ENCODE data around the gene MOB1B. TPM values are rescaled to one million over a fixed set of nuclear protein-coding genes. Genes with fewer than 3 reads are reported as not detected.
"Not testable (repeated sequence)": the region's sequence is repeated elsewhere in the genome, so short reads cannot be mapped to it uniquely, and the experiment has no call there.

Gene MOB1B
- polyA plus RNA-seq, 4 donors = 1.1 to 22.5 (median 2.7) TPM

DNA sequence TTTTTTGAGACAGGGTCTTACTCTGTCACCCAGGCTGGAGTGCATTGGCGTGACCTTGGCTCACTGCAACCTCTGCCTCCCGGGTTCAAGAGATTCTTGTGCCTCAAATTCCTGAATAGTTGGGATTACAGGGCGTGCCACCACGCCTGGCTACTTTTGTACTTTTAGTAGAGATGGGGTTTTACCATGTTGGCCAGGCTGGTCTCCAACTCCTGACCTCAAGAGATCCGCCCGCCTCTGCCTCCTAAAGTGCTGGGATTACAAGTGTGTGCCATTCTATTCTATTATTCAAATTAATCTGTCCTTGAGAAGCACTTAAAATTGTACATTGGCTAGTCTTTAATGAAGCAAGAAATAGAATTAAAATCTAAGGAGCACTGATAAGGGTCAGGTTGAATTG lies 3.6 kb upstream of the MOB1B start:
- not testable (repeated sequence) for H3K4me3 ChIP-seq (ENCODE audit: low read depth in 1 of 3, low read length in 3 of 3); DNase-seq; H3K36me3 ChIP-seq (ENCODE audit: control insufficient read depth in 3 of 3, insufficient read depth in 2 of 3, low read depth in 1 of 3, low read length in 3 of 3); FAIRE-seq; H3K27me3 ChIP-seq (ENCODE audit: control insufficient read depth in 3 of 3, insufficient read depth in 3 of 3, low read length in 3 of 3); H3K27ac ChIP-seq (ENCODE audit: low read depth in 1 of 3, low read length in 2 of 3); H3K9me3 ChIP-seq (ENCODE audit: control insufficient read depth in 2 of 2, insufficient read depth in 1 of 2, low read depth in 1 of 2, low read length in 1 of 2)
- H3K4me1 ChIP-seq (ENCODE audit: control insufficient read depth in 3 of 3, insufficient read depth in 2 of 3, low read depth in 1 of 3, low read length in 2 of 3) = peaks cover 0 to 13% (median 4%) of the 10 kb centered on the region in 3 donors
- 77 to 84% (median 79%) methylated on average over 6 of the region's 6 CpGs for WGBS, 3 donors

GRCh38 chr4:70901607-70901983 lies 574 bp upstream of the MOB1B start:
- Histone ChIP-seq H3K36me3 (ENCODE audit: control insufficient read depth in 3 of 3, insufficient read depth in 2 of 3, low read depth in 1 of 3, low read length in 3 of 3) (peaks cover 0 to 10% (median 0%) of the 10 kb centered on the region in 3 donors), H3K4me1 (ENCODE audit: control insufficient read depth in 3 of 3, insufficient read depth in 2 of 3, low read depth in 1 of 3, low read length in 2 of 3) (peaks cover 0 to 4% (median under 1%) of the 10 kb centered on the region in 3 donors), H3K27me3 (ENCODE audit: control insufficient read depth in 3 of 3, insufficient read depth in 3 of 3, low read length in 3 of 3) (no peaks in the 10 kb centered on the region), H3K4me3 (ENCODE audit: low read depth in 1 of 3, low read length in 3 of 3) (peak overlapping the region; percentile 65 to 79 (median 76)), H3K9me3 (ENCODE audit: control insufficient read depth in 2 of 2, insufficient read depth in 1 of 2, low read depth in 1 of 2, low read length in 1 of 2) (no peaks in the 10 kb centered on the region), H3K27ac (ENCODE audit: low read depth in 1 of 3, low read length in 2 of 3) (peak overlapping the region in 2 of 3 donors; percentile 77 to 85)
- no peak for DNase-seq
- no peak for FAIRE-seq
- 8 to 30% (median 13%) methylated on average over 8 of the region's 8 CpGs for WGBS, 3 donors

GRCh38 chr4:70902577-70903290 lies 565 bp downstream of the MOB1B start:
- no peak for DNase-seq

DNA sequence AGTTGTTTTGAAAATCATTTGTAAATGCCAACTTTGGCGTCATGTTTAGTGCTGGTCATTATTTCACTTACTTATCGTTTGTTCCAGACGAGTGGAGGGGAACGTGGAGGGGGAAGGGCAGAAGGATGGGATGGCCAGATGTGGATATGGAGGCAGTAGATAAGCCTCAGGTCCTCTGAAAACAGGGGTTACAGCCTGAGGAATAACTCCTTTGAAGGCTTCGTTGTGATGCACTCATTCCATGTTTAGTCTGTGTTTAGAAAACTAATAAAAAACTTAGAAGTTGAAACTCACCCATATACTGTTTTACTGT lies 1.1 kb downstream of the MOB1B start:
- DNase-seq (peak in 1 of 2 donors; percentile 41), FAIRE-seq (no peak)
- Histone ChIP-seq H3K27ac (ENCODE audit: low read depth in 1 of 3, low read length in 2 of 3) (peak overlapping the region in 2 of 3 donors; percentile 77 to 85), H3K36me3 (ENCODE audit: control insufficient read depth in 3 of 3, insufficient read depth in 2 of 3, low read depth in 1 of 3, low read length in 3 of 3) (peaks cover 0 to 14% (median 0%) of the 10 kb centered on the region in 3 donors), H3K27me3 (ENCODE audit: control insufficient read depth in 3 of 3, insufficient read depth in 3 of 3, low read length in 3 of 3) (no peaks in the 10 kb centered on the region), H3K4me3 (ENCODE audit: low read depth in 1 of 3, low read length in 3 of 3) (peak overlapping the region; percentile 17 to 76 (median 65)), H3K9me3 (ENCODE audit: control insufficient read depth in 2 of 2, insufficient read depth in 1 of 2, low read depth in 1 of 2, low read length in 1 of 2) (no peaks in the 10 kb centered on the region), H3K4me1 (ENCODE audit: control insufficient read depth in 3 of 3, insufficient read depth in 2 of 3, low read depth in 1 of 3, low read length in 2 of 3) (peaks cover 0 to 4% (median 0%) of the 10 kb centered on the region in 3 donors)
- WGBS, 3 donors = 4% methylated on average over 5 of the region's 5 CpGs

More at GRCh38 chr4:70902577-70903290, 565 bp downstream of the MOB1B start:
- H3K27me3 ChIP-seq (ENCODE audit: control insufficient read depth in 3 of 3, insufficient read depth in 3 of 3, low read length in 3 of 3) = no peaks in the 10 kb centered on the region
- WGBS, 3 donors = 0 to 1% (median 1%) methylated on average over 38 to 48 of the region's 48 CpGs
- H3K4me3 ChIP-seq (ENCODE audit: low read depth in 1 of 3, low read length in 3 of 3) = peak overlapping the region; percentile 65 to 79 (median 76)
- peaks cover 0 to 14% (median 0%) of the 10 kb centered on the region in 3 donors for H3K36me3 ChIP-seq (ENCODE audit: control insufficient read depth in 3 of 3, insufficient read depth in 2 of 3, low read depth in 1 of 3, low read length in 3 of 3)
- peak overlapping the region in 2 of 3 donors; percentile 77 to 85 for H3K27ac ChIP-seq (ENCODE audit: low read depth in 1 of 3, low read length in 2 of 3)
- H3K9me3 ChIP-seq (ENCODE audit: control insufficient read depth in 2 of 2, insufficient read depth in 1 of 2, low read depth in 1 of 2, low read length in 1 of 2) = no peaks in the 10 kb centered on the region
- FAIRE-seq = no peak
- peaks cover 0 to 4% (median 0%) of the 10 kb centered on the region in 3 donors for H3K4me1 ChIP-seq (ENCODE audit: control insufficient read depth in 3 of 3, insufficient read depth in 2 of 3, low read depth in 1 of 3, low read length in 2 of 3)

DNA sequence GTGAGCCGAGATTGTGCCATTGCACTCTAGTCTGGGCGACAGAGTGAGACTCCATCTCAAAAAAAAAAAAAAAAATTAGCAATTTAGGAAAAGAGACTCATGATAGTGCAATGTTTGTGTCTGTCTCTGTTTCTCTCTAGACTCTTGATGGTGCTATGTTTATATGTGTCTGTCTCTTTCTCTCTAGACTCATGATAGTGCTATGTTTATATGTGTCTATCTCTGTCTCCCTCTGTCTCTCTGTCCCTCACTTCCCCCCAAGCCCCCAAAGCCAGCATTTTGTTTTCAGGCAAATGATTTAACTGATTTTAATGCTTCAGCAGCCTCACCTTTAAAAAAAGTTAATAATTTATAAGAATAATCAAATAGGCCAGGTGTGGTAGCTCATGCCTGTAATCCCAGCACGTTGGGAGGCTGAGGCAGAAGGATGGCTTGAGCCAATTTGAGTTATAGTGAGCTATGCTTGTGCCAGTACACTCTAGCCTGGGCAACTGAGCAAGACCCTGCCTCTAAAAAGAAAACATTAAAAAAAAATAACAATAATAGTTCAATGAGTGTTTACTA lies 6.9 kb downstream of the MOB1B start:
- no peak overlapping the region for H3K27ac ChIP-seq (ENCODE audit: low read depth in 1 of 3, low read length in 2 of 3)
- peaks cover 0 to 3% (median 0%) of the 10 kb centered on the region in 3 donors for H3K4me1 ChIP-seq (ENCODE audit: control insufficient read depth in 3 of 3, insufficient read depth in 2 of 3, low read depth in 1 of 3, low read length in 2 of 3)
- H3K4me3 ChIP-seq (ENCODE audit: low read depth in 1 of 3, low read length in 3 of 3) = no peak overlapping the region
- WGBS, 3 donors = 57 to 79% (median 69%) methylated on average over 3 of the region's 3 CpGs
- no peaks in the 10 kb centered on the region for H3K27me3 ChIP-seq (ENCODE audit: control insufficient read depth in 3 of 3, insufficient read depth in 3 of 3, low read length in 3 of 3)
- FAIRE-seq (no peak), DNase-seq (no peak)
- H3K36me3 ChIP-seq (ENCODE audit: control insufficient read depth in 3 of 3, insufficient read depth in 2 of 3, low read depth in 1 of 3, low read length in 3 of 3) = peaks cover 0 to 23% (median 0%) of the 10 kb centered on the region in 3 donors
- H3K9me3 ChIP-seq (ENCODE audit: control insufficient read depth in 2 of 2, insufficient read depth in 1 of 2, low read depth in 1 of 2, low read length in 1 of 2) = no peaks in the 10 kb centered on the region

- Histone ChIP-seq H3K27ac (ENCODE audit: low read depth in 1 of 3, low read length in 2 of 3) (no peak overlapping the region), H3K9me3 (ENCODE audit: control insufficient read depth in 2 of 2, insufficient read depth in 1 of 2, low read depth in 1 of 2, low read length in 1 of 2) (no peaks in the 10 kb centered on the region), H3K27me3 (ENCODE audit: control insufficient read depth in 3 of 3, insufficient read depth in 3 of 3, low read length in 3 of 3) (no peaks in the 10 kb centered on the region), H3K4me1 (ENCODE audit: control insufficient read depth in 3 of 3, insufficient read depth in 2 of 3, low read depth in 1 of 3, low read length in 2 of 3) (peaks cover 0 to 3% (median 0%) of the 10 kb centered on the region in 3 donors), H3K4me3 (ENCODE audit: low read depth in 1 of 3, low read length in 3 of 3) (no peak overlapping the region), H3K36me3 (ENCODE audit: control insufficient read depth in 3 of 3, insufficient read depth in 2 of 3, low read depth in 1 of 3, low read length in 3 of 3) (peaks cover 0 to 10% (median 0%) of the 10 kb centered on the region in 3 donors)
- DNase-seq (no peak), FAIRE-seq (no peak)
- WGBS, 3 donors = 89 to 94% (median 91%) methylated on average over 2 of the region's 2 CpGs
Measured at GRCh38 chr4:70914000-70914399, 11.8 kb downstream of the MOB1B start.

- no peak overlapping the region for H3K27ac ChIP-seq (ENCODE audit: low read depth in 1 of 3, low read length in 2 of 3)
- 64 to 86% (median 73%) methylated on average over 2 of the region's 2 CpGs for WGBS, 3 donors
Measured at GRCh38 chr4:70914631-70915030, 12.5 kb downstream of the MOB1B start.

GRCh38 chr4:70915036-70915815 lies 13.1 kb downstream of the MOB1B start:
- Histone ChIP-seq H3K27ac (ENCODE audit: low read depth in 1 of 3, low read length in 2 of 3) (peak overlapping the region in 1 of 3 donors; percentile 50), H3K9me3 (ENCODE audit: control insufficient read depth in 2 of 2, insufficient read depth in 1 of 2, low read depth in 1 of 2, low read length in 1 of 2) (peaks cover 0 to 8% of the 10 kb centered on the region in 2 donors), H3K27me3 (ENCODE audit: control insufficient read depth in 3 of 3, insufficient read depth in 3 of 3, low read length in 3 of 3) (no peaks in the 10 kb centered on the region), H3K4me1 (ENCODE audit: control insufficient read depth in 3 of 3, insufficient read depth in 2 of 3, low read depth in 1 of 3, low read length in 2 of 3) (peaks cover 0 to 3% (median 0%) of the 10 kb centered on the region in 3 donors), H3K36me3 (ENCODE audit: control insufficient read depth in 3 of 3, insufficient read depth in 2 of 3, low read depth in 1 of 3, low read length in 3 of 3) (peaks cover 0 to 13% (median 0%) of the 10 kb centered on the region in 3 donors), H3K4me3 (ENCODE audit: low read depth in 1 of 3, low read length in 3 of 3) (no peak overlapping the region)
- WGBS, 3 donors = 75 to 89% (median 83%) methylated on average over 14 of the region's 14 CpGs
- DNase-seq = no peak
- FAIRE-seq = no peak

More at GRCh38 chr4:70914631-70915030, 12.5 kb downstream of the MOB1B start:
- no peaks in the 10 kb centered on the region for H3K27me3 ChIP-seq (ENCODE audit: control insufficient read depth in 3 of 3, insufficient read depth in 3 of 3, low read length in 3 of 3)
- peaks cover 0 to 4% of the 10 kb centered on the region in 2 donors for H3K9me3 ChIP-seq (ENCODE audit: control insufficient read depth in 2 of 2, insufficient read depth in 1 of 2, low read depth in 1 of 2, low read length in 1 of 2)
- no peak for DNase-seq
- H3K4me3 ChIP-seq (ENCODE audit: low read depth in 1 of 3, low read length in 3 of 3) = no peak overlapping the region
- peaks cover 0 to 3% (median 0%) of the 10 kb centered on the region in 3 donors for H3K4me1 ChIP-seq (ENCODE audit: control insufficient read depth in 3 of 3, insufficient read depth in 2 of 3, low read depth in 1 of 3, low read length in 2 of 3)
- H3K36me3 ChIP-seq (ENCODE audit: control insufficient read depth in 3 of 3, insufficient read depth in 2 of 3, low read depth in 1 of 3, low read length in 3 of 3) = peaks cover 0 to 10% (median 0%) of the 10 kb centered on the region in 3 donors
- FAIRE-seq = no peak
